Measurements from ENCODE around the gene SYNCRIP.

DNA sequence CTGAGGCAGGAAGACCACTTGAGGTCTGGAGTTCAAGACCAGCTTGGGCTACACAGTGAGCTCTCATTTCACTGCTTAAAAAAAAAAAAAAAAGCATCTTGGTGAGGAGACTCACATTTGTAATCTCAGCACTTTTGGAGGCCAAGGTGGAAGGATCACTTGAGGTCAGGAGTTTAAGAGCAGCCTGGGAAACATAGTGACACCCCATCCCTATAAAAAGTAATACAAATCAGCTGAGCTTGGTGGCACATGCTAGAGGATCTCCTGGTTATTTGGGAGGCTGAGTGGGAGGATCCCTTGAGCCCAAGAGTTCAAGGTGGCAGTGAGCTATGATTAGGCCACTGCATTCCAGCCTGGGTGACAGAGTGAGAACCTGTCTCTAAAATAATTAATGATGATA lies 29.4 kb upstream of the SYNCRIP start:
- TF ChIP-seq CTCF (conservative IDR thresholded peaks at IDR 0.05 in 1 of 2, IDR thresholded peaks at IDR 0.05 in 1 of 2; ENCODE audit: low read depth in 1 of 2, low read length in 2 of 2), result no peak
- TF ChIP-seq EZH2 (IDR thresholded peaks at IDR 0.05; ENCODE audit: low read length, missing control alignments), result no peak

All from fibroblast of lung (primary cell).